Measurements from ENCODE around the gene DOHH.
"Not testable (repeated sequence)": the region's sequence is repeated elsewhere in the genome, so short reads cannot be mapped to it uniquely, and the experiment has no call there.

The DOHH gene

GRCh38 chr19:3456925-3457527, 43.4 kb downstream of the DOHH start:
- no peak for DNase-seq

GRCh38 chr19:3455960-3456601, 44.4 kb downstream of the DOHH start:
- no peak for DNase-seq

- no peak for DNase-seq
Observed at GRCh38 chr19:3455393-3455955, 45.0 kb downstream of the DOHH start.

- no peak for DNase-seq
Observed at GRCh38 chr19:3454656-3455392, 45.6 kb downstream of the DOHH start.

GRCh38 chr19:3453840-3454239, 46.6 kb downstream of the DOHH start:
- no peak for DNase-seq

- DNase-seq, result not testable (repeated sequence)
Observed at GRCh38 chr19:3452942-3453214, 47.6 kb downstream of the DOHH start.

- DNase-seq, result no peak
Observed at GRCh38 chr19:3452171-3452941, 48.1 kb downstream of the DOHH start.

- no peak for DNase-seq
Observed at GRCh38 chr19:3451451-3451866, 49.0 kb downstream of the DOHH start.

GRCh38 chr19:3450796-3451411, 49.6 kb downstream of the DOHH start:
- DNase-seq, result no peak

- DNase-seq, result no peak
Observed at GRCh38 chr19:3448616-3449334, 51.7 kb downstream of the DOHH start.

- not testable (repeated sequence) for DNase-seq
Observed at GRCh38 chr19:3446657-3447056, 53.8 kb downstream of the DOHH start.

- DNase-seq, result no peak
Observed at GRCh38 chr19:3444695-3445234, 55.7 kb downstream of the DOHH start.

- no peak for DNase-seq
Observed at GRCh38 chr19:3443840-3444694, 56.4 kb downstream of the DOHH start.

GRCh38 chr19:3442487-3443071, 57.9 kb downstream of the DOHH start:
- no peak for DNase-seq

GRCh38 chr19:3441986-3442329, 58.5 kb downstream of the DOHH start:
- DNase-seq, result no peak

- no peak for DNase-seq
Observed at GRCh38 chr19:3441089-3441985, 59.1 kb downstream of the DOHH start.
